Osteocyte (in vitro differentiated cells): ENCODE measurements around the gene CSMD2. TPM values are rescaled to one million over a fixed set of nuclear protein-coding genes. Genes with fewer than 3 reads are reported as not detected.

Experiments used
- DNase-seq: peaks from one replicate; pipeline ENCODE4 v3.0.0; 2021; ENCODE audit warnings: mixed read lengths; ENCODE audit not compliant: unreplicated experiment; ENCODE audit errors: extremely low spot score
- H3K27ac Mint-ChIP-seq: one replicate; pipeline ENCODE4 v1.8.0; 2021; ENCODE audit warnings: mild to moderate bottlenecking, mixed read lengths; ENCODE audit not compliant: unreplicated experiment
- H3K27me3 Mint-ChIP-seq: one replicate; pipeline ENCODE4 v1.8.0; 2021; ENCODE audit warnings: mixed read lengths; ENCODE audit not compliant: unreplicated experiment
- H3K36me3 Mint-ChIP-seq: one replicate; pipeline ENCODE4 v1.8.0; 2021; ENCODE audit warnings: mixed read lengths; ENCODE audit not compliant: unreplicated experiment
- H3K4me1 Mint-ChIP-seq: one replicate; pipeline ENCODE4 v1.8.0; 2021; ENCODE audit warnings: mixed read lengths; ENCODE audit not compliant: unreplicated experiment
- H3K4me3 Mint-ChIP-seq: one replicate; pipeline ENCODE4 v1.8.0; 2021; ENCODE audit warnings: mild to moderate bottlenecking, moderate library complexity, mixed read lengths; ENCODE audit not compliant: unreplicated experiment
- H3K9me3 Mint-ChIP-seq: one replicate; pipeline ENCODE4 v1.8.0; 2021; ENCODE audit warnings: mixed read lengths; ENCODE audit not compliant: unreplicated experiment
- total RNA-seq: library from RNA; stranded (reverse); gene quantifications from 2 replicates; pipeline ENCODE4 v1.2.1, GENCODE V29; 2021
- TF ChIP-seq, protein P1 (sequence below): fragments of 200-600 bp; sonication (generic); IDR thresholded peaks from 2 replicates; pipeline ENCODE4 v1.5.0; 2021; ENCODE audit warnings: antibody characterized with exemption, mild to moderate bottlenecking, moderate library complexity

The CSMD2 gene
- total RNA-seq, 1 donor from 2014 or later = not detected

DNA sequence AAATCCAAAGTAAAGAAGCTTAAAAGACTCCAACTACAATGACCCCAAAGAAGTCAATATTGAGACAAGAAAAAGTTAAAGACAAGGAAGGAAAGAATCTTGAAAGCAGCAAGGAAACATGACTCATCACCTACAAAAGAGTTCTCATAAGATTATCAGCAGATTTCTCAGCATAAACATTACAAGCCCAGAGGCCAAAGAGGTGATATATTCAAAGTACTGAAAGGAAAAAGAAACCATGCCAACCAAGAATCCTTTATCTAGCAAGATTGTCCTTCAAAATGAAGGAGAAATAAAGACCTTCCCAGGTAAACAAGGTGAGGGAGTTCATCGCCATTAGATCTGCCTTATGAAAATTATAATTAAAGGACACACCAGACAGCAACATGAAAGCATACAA is 49.8 kb downstream of the CSMD2 start:
- peaks cover 60% of the 10 kb centered on the region for H3K9me3 Mint-ChIP-seq

DNA sequence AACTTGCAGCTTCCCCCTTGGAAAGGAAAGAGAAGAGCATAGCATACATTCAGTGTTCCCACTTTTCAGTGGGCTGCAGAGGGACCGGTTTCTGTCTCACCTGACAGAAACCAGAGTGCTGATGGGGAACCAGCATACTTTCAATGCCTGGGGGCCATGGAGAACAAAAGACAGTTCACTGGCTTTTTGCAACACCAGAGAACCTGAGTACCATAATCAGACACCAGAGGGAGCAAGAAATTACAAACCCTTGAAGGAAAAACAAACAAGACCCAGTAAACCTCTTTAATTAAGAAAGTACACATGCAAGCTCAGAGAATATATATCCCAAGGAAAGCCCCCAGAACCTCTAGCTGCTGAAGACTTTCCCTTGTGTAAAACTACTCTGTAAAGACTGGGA is 51.1 kb downstream of the CSMD2 start:
- TF ChIP-seq, protein P1, sequence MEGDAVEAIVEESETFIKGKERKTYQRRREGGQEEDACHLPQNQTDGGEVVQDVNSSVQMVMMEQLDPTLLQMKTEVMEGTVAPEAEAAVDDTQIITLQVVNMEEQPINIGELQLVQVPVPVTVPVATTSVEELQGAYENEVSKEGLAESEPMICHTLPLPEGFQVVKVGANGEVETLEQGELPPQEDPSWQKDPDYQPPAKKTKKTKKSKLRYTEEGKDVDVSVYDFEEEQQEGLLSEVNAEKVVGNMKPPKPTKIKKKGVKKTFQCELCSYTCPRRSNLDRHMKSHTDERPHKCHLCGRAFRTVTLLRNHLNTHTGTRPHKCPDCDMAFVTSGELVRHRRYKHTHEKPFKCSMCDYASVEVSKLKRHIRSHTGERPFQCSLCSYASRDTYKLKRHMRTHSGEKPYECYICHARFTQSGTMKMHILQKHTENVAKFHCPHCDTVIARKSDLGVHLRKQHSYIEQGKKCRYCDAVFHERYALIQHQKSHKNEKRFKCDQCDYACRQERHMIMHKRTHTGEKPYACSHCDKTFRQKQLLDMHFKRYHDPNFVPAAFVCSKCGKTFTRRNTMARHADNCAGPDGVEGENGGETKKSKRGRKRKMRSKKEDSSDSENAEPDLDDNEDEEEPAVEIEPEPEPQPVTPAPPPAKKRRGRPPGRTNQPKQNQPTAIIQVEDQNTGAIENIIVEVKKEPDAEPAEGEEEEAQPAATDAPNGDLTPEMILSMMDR = no peak
- DNase-seq = no peak
- Mint-ChIP-seq H3K27ac (no peak overlapping the region), H3K27me3 (no peaks in the 10 kb centered on the region), H3K4me3 (no peak overlapping the region), H3K9me3 (peaks cover 50% of the 10 kb centered on the region), H3K4me1 (no peaks in the 10 kb centered on the region), H3K36me3 (no peaks in the 10 kb centered on the region)

More for the DNA sequence above, 49.8 kb downstream of the CSMD2 start:
- Mint-ChIP-seq H3K4me3 (no peak overlapping the region), H3K27me3 (no peaks in the 10 kb centered on the region), H3K4me1 (no peaks in the 10 kb centered on the region), H3K27ac (no peak overlapping the region), H3K36me3 (no peaks in the 10 kb centered on the region)
- TF ChIP-seq, protein P1 = no peak
- DNase-seq = no peak

DNA sequence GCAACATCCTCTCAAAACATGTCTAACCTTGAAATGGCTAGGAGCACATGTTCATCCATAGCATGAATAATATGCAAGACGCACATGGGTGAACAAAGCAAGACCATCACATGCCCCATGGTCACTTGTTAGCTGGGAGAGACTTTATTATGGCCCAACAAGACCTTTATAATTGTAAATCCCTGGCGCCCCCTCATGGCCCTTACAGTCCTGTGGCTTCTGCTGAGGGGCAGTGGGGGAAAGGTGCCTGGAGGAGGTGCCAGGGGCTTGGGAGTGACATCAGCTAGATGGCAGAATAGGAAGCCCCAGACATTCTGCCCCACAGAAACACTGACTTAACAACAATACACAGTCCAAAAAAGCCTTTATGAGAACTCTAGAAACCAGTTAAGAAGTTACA is 51.7 kb downstream of the CSMD2 start:
- Mint-ChIP-seq H3K27me3 (no peaks in the 10 kb centered on the region), H3K27ac (no peak overlapping the region), H3K4me1 (no peaks in the 10 kb centered on the region), H3K9me3 (peaks cover 45% of the 10 kb centered on the region), H3K36me3 (no peaks in the 10 kb centered on the region), H3K4me3 (no peak overlapping the region)
- TF ChIP-seq, protein P1 = no peak
- DNase-seq = no peak

DNA sequence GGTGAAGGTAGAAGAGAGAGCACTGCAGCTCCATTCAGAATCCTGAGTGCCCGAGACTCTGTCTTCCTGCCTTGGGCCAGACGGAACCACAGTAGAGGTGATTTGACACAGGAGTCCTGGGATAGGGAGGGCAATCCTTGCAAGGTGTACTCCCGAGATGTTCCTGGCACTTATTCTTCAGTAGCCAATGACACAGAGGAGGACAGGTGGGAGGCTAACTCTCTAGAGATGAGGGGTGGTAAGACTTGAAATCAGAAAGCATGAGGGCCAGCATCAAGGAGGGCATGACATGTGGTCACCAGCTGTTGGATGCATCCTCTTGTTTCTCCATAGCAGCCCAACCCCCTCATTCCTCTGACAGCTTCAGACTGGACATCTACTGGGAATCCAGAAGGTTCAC is 56.3 kb downstream of the CSMD2 start:
- Mint-ChIP-seq H3K27ac (no peak overlapping the region), H3K4me1 (no peaks in the 10 kb centered on the region), H3K9me3 (peaks cover 49% of the 10 kb centered on the region), H3K4me3 (no peak overlapping the region), H3K27me3 (no peaks in the 10 kb centered on the region), H3K36me3 (no peaks in the 10 kb centered on the region)
- TF ChIP-seq, protein P1 = no peak
- no peak for DNase-seq

DNA sequence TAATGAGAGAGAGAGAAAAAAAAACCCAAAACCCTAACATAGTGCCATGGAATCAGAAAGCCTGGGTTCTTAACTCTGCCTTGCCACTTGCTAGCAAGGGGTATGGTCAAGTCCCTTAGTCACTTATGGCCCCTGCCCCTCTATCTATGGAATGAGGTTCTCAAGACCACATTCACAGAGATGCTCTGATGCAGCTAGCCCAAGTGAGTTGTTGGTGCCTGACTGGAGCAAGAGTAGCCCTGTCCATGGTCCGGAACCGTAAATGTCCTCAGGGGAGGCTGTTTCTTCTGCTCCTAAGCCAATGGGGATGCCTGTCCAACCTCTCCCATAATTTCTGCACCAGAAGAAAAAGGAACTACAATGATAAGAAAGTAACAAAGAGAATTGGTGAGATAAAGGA is 56.8 kb downstream of the CSMD2 start:
- no peaks in the 10 kb centered on the region for H3K4me1 Mint-ChIP-seq
- H3K27ac Mint-ChIP-seq = no peak overlapping the region
- peaks cover 49% of the 10 kb centered on the region for H3K9me3 Mint-ChIP-seq
- H3K27me3 Mint-ChIP-seq = no peaks in the 10 kb centered on the region
- no peak for DNase-seq
- TF ChIP-seq, protein P1 = no peak
- H3K36me3 Mint-ChIP-seq = no peaks in the 10 kb centered on the region
- H3K4me3 Mint-ChIP-seq = no peak overlapping the region
